Measurements from ENCODE around the gene GADD45B.

- TF ChIP-seq POLR2A (IDR thresholded peaks at IDR 0.05; ENCODE audit: extremely low read depth, insufficient read length) (no peak), CTCF (IDR thresholded peaks at IDR 0.05; ENCODE audit: low read depth, low read length) (no peak), MYC (IDR thresholded peaks at IDR 0.05; ENCODE audit: low read depth, low read length) (no peak), MAX (IDR thresholded peaks at IDR 0.05; ENCODE audit: low read depth, low read length) (no peak)
These were observed 7.2 kb downstream of the GADD45B start for GRCh38 chr19:2483084-2483483.
